ENCODE results near the gene SFSWAP. TPM values are rescaled to one million over a fixed set of nuclear protein-coding genes. Genes with fewer than 3 reads are reported as not detected.

The SFSWAP gene
- total and polyA plus RNA-seq, 2 of the 13 experiments (the other 11 are each of a cell fraction or from before 2014, with no cell fraction given) = 17.1 to 27.7 TPM

- TF ChIP-seq MATR3 (CRISPR knock-in tag; IDR thresholded peaks at IDR 0.05) = no peak
- TF ChIP-seq HIC2 (CRISPR knock-in tag; IDR thresholded peaks at IDR 0.05; ENCODE audit: low read depth) = no peak
- TF ChIP-seq GATAD1 (CRISPR knock-in tag; IDR thresholded peaks at IDR 0.05) = peak; percentile 100
- peak; percentile 55; the same call in 1 of the 2 replicates for TF ChIP-seq ARID2 (CRISPR knock-in tag; IDR thresholded peaks at IDR 0.05; ENCODE audit: borderline replicate concordance)
- peak; percentile 52; the same call in 1 of the 2 replicates for TF ChIP-seq IRF2 (CRISPR knock-in tag; IDR thresholded peaks at IDR 0.05)
- peak; percentile 76 for TF ChIP-seq E2F1 (CRISPR knock-in tag; IDR thresholded peaks at IDR 0.05)
- peak; percentile 82 for TF ChIP-seq ZBTB7A (CRISPR knock-in tag; IDR thresholded peaks at IDR 0.05)
- TF ChIP-seq AHDC1 (CRISPR knock-in tag; IDR thresholded peaks at IDR 0.05; ENCODE audit: borderline replicate concordance) = peak; percentile 42; the same call in 1 of the 2 replicates
- TF ChIP-seq IKZF1 (IDR thresholded peaks at IDR 0.05) = no peak
- TF ChIP-seq ZNF746 (CRISPR knock-in tag; IDR thresholded peaks at IDR 0.05) = no peak
- TF ChIP-seq PHF20 (CRISPR knock-in tag; IDR thresholded peaks at IDR 0.05) = peak; percentile 99
- TF ChIP-seq ZNF709 (CRISPR knock-in tag; IDR thresholded peaks at IDR 0.05) = peak; percentile 17; the same call in 1 of the 2 replicates
- no peak for TF ChIP-seq ZNF674 (CRISPR knock-in tag; IDR thresholded peaks at IDR 0.05; ENCODE audit: low read depth)
- TF ChIP-seq CENPT (CRISPR knock-in tag; IDR thresholded peaks at IDR 0.05; ENCODE audit: low read depth) = no peak
- peak; percentile 37; the same call in 1 of the 2 replicates for TF ChIP-seq HHEX (CRISPR knock-in tag; IDR thresholded peaks at IDR 0.05)
- no peak; the same call in 1 of the 2 replicates for TF ChIP-seq ZNF160 (CRISPR knock-in tag; IDR thresholded peaks at IDR 0.05)
- TF ChIP-seq BATF2 (CRISPR knock-in tag; IDR thresholded peaks at IDR 0.05) = no peak
- TF ChIP-seq ZNF256 (CRISPR knock-in tag; conservative IDR thresholded peaks at IDR 0.05) = peak; percentile 49; the same call in 1 of the 2 replicates
These were observed at the start of gene SFSWAP (continued) for GRCh38 chr12:131710464-131711457.
